ENCODE results near the gene ZFC3H1.
"Not testable (repeated sequence)": the region's sequence is repeated elsewhere in the genome, so short reads cannot be mapped to it uniquely, and the experiment has no call there.

The ZFC3H1 gene, protein sequence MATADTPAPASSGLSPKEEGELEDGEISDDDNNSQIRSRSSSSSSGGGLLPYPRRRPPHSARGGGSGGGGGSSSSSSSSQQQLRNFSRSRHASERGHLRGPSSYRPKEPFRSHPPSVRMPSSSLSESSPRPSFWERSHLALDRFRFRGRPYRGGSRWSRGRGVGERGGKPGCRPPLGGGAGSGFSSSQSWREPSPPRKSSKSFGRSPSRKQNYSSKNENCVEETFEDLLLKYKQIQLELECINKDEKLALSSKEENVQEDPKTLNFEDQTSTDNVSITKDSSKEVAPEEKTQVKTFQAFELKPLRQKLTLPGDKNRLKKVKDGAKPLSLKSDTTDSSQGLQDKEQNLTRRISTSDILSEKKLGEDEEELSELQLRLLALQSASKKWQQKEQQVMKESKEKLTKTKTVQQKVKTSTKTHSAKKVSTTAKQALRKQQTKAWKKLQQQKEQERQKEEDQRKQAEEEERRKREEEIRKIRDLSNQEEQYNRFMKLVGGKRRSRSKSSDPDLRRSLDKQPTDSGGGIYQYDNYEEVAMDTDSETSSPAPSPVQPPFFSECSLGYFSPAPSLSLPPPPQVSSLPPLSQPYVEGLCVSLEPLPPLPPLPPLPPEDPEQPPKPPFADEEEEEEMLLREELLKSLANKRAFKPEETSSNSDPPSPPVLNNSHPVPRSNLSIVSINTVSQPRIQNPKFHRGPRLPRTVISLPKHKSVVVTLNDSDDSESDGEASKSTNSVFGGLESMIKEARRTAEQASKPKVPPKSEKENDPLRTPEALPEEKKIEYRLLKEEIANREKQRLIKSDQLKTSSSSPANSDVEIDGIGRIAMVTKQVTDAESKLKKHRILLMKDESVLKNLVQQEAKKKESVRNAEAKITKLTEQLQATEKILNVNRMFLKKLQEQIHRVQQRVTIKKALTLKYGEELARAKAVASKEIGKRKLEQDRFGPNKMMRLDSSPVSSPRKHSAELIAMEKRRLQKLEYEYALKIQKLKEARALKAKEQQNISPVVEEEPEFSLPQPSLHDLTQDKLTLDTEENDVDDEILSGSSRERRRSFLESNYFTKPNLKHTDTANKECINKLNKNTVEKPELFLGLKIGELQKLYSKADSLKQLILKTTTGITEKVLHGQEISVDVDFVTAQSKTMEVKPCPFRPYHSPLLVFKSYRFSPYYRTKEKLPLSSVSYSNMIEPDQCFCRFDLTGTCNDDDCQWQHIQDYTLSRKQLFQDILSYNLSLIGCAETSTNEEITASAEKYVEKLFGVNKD (N-terminal part only)

DNA sequence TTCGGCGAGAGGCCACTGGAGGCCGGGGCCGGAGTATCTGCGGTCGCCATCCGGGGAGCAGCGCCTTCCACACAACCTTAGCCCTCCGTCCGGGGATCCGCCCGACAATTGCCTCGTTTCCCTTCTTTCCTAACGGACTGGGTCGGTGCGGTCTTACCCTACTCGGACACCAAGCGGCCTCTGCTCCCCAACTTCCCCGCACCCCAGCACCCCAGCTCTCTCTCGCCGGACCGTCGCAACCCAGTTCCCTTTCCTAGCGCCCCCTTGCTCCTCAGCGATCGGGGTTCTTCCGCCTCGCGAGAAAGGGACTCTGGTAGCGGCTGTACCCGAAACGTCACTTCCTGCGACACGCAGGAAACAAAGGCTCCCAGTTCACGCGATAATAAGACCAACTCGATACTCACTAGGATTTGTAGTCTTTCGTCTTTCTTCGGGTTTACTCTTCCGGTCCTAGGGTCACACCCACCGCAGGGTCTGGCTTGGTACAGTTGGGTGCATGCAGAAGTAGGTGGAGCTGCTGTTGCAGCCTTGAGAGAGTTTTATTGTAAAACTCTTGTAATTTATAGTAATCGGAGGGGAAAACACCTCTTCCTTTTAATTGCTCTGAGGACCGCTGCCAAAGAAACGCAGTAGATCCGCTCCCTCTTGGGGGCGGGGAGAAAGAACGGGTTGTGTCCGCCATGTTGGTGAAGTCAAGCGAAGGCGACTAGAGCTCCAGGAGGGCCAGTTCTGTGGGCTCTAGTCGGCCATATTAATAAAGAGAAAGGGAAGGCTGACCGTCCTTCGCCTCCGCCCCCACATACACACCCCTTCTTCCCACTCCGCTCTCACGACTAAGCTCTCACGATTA, at the start of gene ZFC3H1, which contains the start of gene THAP2:
Gene ZFC3H1, minus strand, starts transcription at position 288 of the 850 bp plus-strand sequence. Its CDS starts 238 bp downstream, at position 50.
Gene THAP2, plus strand, starts transcription at position 741 of the 850 bp plus-strand sequence. CDS start 209 bp downstream, outside the sequence.
- DNase-seq = peak; percentile 96 to 98

- DNase-seq = no peak
These were observed 46.9 kb upstream of the ZFC3H1 start for GRCh38 chr12:71710276-71711125.

- DNase-seq = no peak
These were observed 45.0 kb upstream of the ZFC3H1 start for GRCh38 chr12:71708658-71709057.

GRCh38 chr12:71704920-71705319, 41.3 kb upstream of the ZFC3H1 start:
- DNase-seq = no peak

- peak in 1 of 2 experiments; percentile 8 for DNase-seq
These were observed 39.6 kb upstream of the ZFC3H1 start for GRCh38 chr12:71703206-71703605.

DNA sequence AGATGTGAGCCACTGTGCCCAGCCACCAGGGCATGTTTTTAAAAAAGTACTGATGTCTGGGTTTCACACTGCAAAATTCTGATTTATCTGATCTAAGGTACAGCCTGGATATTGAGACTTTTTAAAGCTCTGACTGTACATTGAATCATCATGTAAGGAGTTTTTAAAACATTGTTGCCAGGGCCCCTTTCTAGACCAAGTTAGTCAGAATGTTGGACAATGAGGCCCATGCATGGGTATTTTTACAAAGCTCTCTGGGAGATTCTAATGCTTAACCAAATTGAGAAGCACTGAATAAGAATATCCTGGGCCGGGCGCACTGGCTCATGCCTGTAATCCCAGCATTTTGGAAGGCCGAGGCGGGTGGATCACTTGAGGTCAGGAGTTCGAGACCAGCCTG, 38.9 kb upstream of the ZFC3H1 start:
- no peak for DNase-seq

- DNase-seq = not testable (repeated sequence)
These were observed 38.5 kb upstream of the ZFC3H1 start for GRCh38 chr12:71702181-71702580.

- no peak for DNase-seq
These were observed 32.1 kb upstream of the ZFC3H1 start for GRCh38 chr12:71695782-71696181.

- DNase-seq = peak; percentile 78 to 86
These were observed 30.6 kb upstream of the ZFC3H1 start for GRCh38 chr12:71694099-71694820.

GRCh38 chr12:71693651-71694050, 30.0 kb upstream of the ZFC3H1 start:
- not testable (repeated sequence) for DNase-seq

DNA sequence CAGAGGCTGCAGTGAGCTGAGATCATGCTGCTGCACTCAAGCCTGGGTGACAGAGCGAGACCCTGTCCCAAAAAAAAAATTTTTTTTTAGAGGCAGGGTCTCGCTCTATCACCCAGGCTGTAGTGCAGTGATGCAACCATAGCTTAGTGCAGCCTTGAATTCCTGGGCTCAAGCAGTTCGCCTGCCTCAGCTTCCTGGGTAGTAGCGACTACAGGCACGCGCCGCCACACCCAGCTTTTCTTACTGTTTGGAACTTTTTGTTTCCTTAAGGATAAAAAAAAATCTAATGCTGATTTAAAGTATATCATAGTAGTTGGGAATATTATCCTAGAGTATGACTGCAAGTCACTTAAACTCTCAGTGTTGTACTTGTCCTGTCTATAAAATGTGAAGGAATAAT, 29.5 kb upstream of the ZFC3H1 start:
- DNase-seq = no peak

DNA sequence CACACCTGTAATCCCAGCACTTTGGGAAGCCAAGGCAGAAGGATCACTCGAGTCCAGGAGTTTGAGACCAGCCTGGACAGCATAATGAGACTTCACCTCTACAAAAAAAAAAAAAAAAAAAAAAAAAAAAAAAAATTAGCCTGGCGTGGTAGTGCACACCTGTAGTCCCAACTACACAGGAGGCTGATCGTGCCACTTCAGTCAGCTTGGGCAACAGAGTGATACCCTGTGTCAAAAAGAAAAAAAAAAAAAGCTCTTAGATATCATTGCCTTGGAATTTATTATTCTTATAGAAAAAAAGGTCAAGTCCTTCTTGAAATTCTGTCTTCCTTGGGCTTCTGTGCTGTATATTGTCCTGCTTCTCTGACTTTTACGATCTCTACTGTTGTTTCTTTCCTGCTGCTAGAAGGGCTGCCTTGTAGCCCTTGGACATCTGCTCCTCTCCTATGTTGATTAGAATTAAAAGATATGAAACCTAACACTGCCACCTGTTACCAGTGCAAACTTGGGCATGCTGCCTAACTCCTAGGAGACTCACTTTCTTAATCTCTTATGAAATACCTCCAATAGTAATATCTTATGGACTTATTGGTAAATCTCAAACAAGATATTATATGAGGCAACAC, 28.0 kb upstream of the ZFC3H1 start:
- peak; percentile 51 to 88 for DNase-seq

DNA sequence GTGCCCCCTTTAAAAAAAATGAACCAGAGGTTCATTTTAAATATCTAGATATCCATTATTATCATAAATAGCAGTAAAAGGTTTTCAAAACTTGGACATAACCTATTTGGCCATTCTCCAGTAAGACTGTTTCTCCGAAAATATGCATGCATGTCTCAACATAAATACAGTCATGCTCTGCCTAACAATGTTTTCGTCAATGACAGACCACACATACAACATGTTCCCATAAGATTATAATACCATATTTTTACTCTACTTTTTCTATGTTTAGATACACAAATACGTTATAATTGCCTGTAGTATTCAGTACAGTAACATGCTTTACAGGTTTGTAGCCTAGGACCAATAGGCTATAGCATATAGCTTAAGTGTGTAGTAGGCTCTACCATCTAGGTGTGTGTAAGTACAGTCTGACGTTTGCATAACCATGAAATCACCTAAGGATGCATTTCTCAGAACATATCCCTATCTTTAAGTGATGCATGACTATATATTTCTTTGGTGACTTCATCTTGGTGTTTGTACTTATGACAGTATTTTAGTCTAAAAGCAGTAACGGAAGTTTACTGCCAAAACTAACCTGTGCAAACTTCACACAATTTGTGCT, 25.4 kb upstream of the ZFC3H1 start:
- no peak for DNase-seq

DNA sequence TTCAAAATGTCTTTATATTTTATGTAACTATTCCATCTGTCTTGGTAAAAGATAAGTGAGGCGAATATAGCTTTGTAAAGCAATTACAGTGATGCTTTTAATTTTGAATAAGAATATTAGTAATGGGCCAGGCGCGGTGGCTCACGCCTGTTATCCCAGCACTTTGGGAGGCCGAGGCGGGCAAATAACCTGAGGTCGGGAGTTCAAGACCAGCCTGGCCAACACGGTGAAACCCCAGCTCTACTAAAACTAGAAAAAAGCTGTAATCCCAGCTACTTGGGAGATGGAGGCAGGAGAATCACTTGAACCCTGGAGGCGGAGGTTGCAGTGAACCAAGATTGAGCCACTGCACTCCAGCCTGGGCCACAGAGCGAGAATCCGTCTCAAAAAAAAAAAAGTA, 23.5 kb upstream of the ZFC3H1 start:
- DNase-seq = not testable (repeated sequence)

- DNase-seq = no peak
These were observed 23.0 kb upstream of the ZFC3H1 start for GRCh38 chr12:71686658-71687025.

DNA sequence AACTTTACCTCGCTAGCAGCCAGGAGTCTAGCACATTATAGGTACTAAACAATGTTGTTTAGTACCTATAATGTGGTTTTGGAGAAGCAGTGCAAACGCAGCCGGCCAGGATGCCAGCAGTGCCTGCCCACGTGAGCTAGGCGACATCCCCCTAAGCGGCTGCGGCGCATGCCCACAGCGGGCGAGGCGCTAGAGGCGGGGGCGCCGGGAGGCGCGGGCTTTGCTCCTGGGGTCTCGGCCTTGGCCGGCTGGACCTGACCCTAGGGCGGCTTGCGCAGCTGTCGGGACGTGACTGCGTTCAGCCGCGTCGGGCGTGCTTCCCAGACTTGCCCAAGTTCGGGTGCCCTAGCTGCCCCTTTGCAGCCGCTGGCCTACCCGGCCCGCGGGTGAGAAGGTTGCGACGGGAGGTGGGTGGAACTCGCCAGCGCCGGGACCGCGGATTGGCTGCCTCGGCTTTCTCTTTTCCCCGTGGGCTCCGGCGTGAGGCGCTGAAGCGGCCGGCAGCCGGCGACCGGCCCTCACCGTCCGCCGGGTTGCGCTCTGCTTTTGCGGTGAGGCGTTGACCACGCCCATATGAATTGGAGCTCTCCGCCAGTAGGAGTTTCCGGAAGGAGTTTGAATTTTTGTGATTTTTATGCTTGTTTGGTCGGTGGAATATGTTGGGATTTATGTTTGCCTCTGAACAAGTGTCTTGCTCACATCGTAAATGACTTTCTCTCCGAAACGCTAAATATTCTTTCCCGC, 22.4 kb upstream of the ZFC3H1 start, which contains the start of gene TMEM19:
Gene TMEM19, plus strand, starts transcription at position 169 of the 744 bp plus-strand sequence. CDS start 599 bp downstream, outside the sequence.
- DNase-seq = peak; percentile 53 to 82

GRCh38 chr12:71685312-71685906, 21.8 kb upstream of the ZFC3H1 start:
- no peak for DNase-seq

GRCh38 chr12:71684081-71684480, 20.4 kb upstream of the ZFC3H1 start:
- no peak for DNase-seq
